Mucosa of stomach (tissue), 1 donor: Measurements from ENCODE around the gene FAM8A1.
"Not testable (repeated sequence)": the region's sequence is repeated elsewhere in the genome, so short reads cannot be mapped to it uniquely, and the experiment has no call there.

Experiments used
- H3K27me3 ChIP-seq: one replicate; pipeline ENCODE4 v1.7.0; 2013; ENCODE audit warnings: mild to moderate bottlenecking, low read length; ENCODE audit not compliant: control insufficient read depth, insufficient read depth
- H3K36me3 ChIP-seq: one replicate; pipeline ENCODE4 v1.7.0; 2013; ENCODE audit warnings: low read length; ENCODE audit not compliant: control insufficient read depth, insufficient read depth
- H3K4me1 ChIP-seq: one replicate; pipeline ENCODE4 v1.7.0; 2013; ENCODE audit warnings: mild to moderate bottlenecking, low read length; ENCODE audit not compliant: control insufficient read depth, insufficient read depth
- H3K4me3 ChIP-seq: one replicate; pipeline ENCODE4 v1.7.0; 2013; ENCODE audit warnings: low read length
- H3K9ac ChIP-seq: one replicate; pipeline ENCODE4 v1.7.0; 2013; ENCODE audit warnings: mild to moderate bottlenecking, low read length, moderate library complexity
- H3K9me3 ChIP-seq: one replicate; pipeline ENCODE4 v1.7.0; 2013; ENCODE audit warnings: mild to moderate bottlenecking, low read length, moderate library complexity; ENCODE audit not compliant: control insufficient read depth
- donor health status: Pancreatic carcinoma.

Gene FAM8A1

GRCh38 chr6:17584241-17584803, 15.8 kb upstream of the FAM8A1 start:
- Histone ChIP-seq H3K4me1 (peaks cover 9% of the 10 kb centered on the region), H3K36me3 (no peaks in the 10 kb centered on the region), H3K4me3 (no peak overlapping the region), H3K9ac (peak overlapping the region; percentile 26), H3K27me3 (no peaks in the 10 kb centered on the region), H3K9me3 (no peaks in the 10 kb centered on the region)

- H3K4me1 ChIP-seq = peaks cover 9% of the 10 kb centered on the region
- no peaks in the 10 kb centered on the region for H3K36me3 ChIP-seq
- no peak overlapping the region for H3K4me3 ChIP-seq
- no peak overlapping the region for H3K9ac ChIP-seq
- no peaks in the 10 kb centered on the region for H3K9me3 ChIP-seq
- H3K27me3 ChIP-seq = no peaks in the 10 kb centered on the region
Observed at GRCh38 chr6:17585766-17586490, 14.2 kb upstream of the FAM8A1 start.

- H3K4me3 ChIP-seq, H3K36me3 ChIP-seq, H3K9me3 ChIP-seq, H3K4me1 ChIP-seq, H3K9ac ChIP-seq, H3K27me3 ChIP-seq: not testable (repeated sequence)
Observed at GRCh38 chr6:17586623-17587022, 13.5 kb upstream of the FAM8A1 start.

- H3K27me3 ChIP-seq = no peaks in the 10 kb centered on the region
- no peak overlapping the region for H3K9ac ChIP-seq
- no peaks in the 10 kb centered on the region for H3K9me3 ChIP-seq
- peaks cover 9% of the 10 kb centered on the region for H3K4me1 ChIP-seq
- H3K36me3 ChIP-seq = no peaks in the 10 kb centered on the region
- no peak overlapping the region for H3K4me3 ChIP-seq
Observed at GRCh38 chr6:17588011-17588410, 12.1 kb upstream of the FAM8A1 start.

DNA sequence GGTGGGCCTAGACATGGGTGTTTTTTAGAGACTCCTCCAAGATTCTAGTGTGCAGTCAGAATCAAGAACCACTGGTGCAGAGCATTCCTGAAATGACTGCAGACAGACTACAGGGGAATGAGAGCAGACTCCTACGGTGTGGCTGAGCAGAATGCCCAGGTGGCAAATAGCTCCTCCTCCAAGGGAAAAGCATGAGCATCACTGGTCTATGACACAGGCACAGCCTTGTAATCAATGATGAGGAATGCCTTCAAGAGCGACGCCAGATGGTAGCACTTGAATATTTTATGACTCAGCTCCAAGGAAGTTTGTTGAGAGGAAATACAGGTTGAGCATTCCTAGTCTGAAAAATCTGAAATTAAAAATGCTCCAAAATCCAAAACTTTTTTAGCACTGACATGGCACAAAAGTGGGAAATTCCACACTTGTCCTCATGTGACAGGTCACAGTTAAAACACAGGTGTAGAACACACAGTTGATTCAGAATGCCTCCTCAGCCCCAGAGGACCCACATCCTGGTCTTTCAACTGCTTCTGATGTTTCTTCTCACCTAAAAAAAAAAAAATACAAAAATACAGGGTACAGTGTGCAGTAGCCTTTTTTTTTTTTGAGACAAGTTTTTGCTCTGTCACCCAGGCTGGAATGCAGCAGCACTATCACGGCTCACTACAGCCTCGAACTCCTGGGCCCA, 10.6 kb upstream of the FAM8A1 start:
- H3K4me1 ChIP-seq = peaks cover 4% of the 10 kb centered on the region
- no peaks in the 10 kb centered on the region for H3K36me3 ChIP-seq
- H3K27me3 ChIP-seq = no peaks in the 10 kb centered on the region
- no peak overlapping the region for H3K9ac ChIP-seq
- no peak overlapping the region for H3K4me3 ChIP-seq
- no peaks in the 10 kb centered on the region for H3K9me3 ChIP-seq

- Histone ChIP-seq H3K4me1 (no peaks in the 10 kb centered on the region), H3K4me3 (no peak overlapping the region), H3K9ac (no peak overlapping the region), H3K36me3 (no peaks in the 10 kb centered on the region), H3K9me3 (no peaks in the 10 kb centered on the region), H3K27me3 (no peaks in the 10 kb centered on the region)
Observed at GRCh38 chr6:17591287-17591686, 8.8 kb upstream of the FAM8A1 start.

DNA sequence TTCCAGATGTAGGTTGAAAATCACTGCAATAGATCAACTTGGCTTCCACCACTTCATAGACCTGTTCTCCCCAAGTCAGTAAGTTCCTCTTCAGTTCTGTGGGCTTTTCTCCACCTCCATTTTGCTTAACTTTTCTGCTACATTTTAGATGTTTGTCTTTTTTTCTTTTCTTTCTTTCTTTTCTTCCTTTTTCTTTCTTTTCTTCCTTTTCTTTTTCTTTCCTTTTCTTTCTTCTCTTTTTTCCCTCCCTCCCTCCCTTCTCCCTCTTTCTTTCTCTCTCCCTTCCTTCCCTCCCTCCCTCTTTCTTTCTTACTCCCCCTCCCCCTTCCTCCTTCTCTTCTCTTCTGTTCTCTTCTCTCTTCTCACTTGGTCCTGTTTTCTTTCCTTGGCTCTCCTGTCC, 6.9 kb upstream of the FAM8A1 start:
- Histone ChIP-seq H3K9me3 (no peaks in the 10 kb centered on the region), H3K36me3 (no peaks in the 10 kb centered on the region), H3K4me3 (no peak overlapping the region), H3K27me3 (no peaks in the 10 kb centered on the region), H3K9ac (no peak overlapping the region), H3K4me1 (no peaks in the 10 kb centered on the region)

DNA sequence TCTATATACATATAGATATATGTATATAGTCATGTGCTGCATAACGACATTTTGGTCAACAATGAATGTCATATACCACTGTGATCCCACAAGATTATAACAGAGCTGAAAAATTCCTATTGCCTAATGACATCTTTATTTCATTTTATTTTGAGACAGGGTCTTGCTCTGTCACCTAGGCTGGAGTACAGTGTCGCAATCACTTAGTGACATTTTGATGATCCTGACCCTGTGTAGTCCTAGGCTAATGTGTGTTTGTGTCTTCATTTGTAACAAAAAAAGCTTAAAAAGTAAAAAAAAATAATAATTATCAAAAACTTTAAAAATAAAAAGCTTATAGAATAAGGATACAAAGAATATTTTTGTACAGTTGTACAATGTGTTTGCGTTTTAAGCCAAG, 4.0 kb upstream of the FAM8A1 start:
- Histone ChIP-seq H3K9ac (no peak overlapping the region), H3K27me3 (no peaks in the 10 kb centered on the region), H3K4me3 (no peak overlapping the region), H3K4me1 (no peaks in the 10 kb centered on the region), H3K9me3 (no peaks in the 10 kb centered on the region), H3K36me3 (no peaks in the 10 kb centered on the region)

DNA sequence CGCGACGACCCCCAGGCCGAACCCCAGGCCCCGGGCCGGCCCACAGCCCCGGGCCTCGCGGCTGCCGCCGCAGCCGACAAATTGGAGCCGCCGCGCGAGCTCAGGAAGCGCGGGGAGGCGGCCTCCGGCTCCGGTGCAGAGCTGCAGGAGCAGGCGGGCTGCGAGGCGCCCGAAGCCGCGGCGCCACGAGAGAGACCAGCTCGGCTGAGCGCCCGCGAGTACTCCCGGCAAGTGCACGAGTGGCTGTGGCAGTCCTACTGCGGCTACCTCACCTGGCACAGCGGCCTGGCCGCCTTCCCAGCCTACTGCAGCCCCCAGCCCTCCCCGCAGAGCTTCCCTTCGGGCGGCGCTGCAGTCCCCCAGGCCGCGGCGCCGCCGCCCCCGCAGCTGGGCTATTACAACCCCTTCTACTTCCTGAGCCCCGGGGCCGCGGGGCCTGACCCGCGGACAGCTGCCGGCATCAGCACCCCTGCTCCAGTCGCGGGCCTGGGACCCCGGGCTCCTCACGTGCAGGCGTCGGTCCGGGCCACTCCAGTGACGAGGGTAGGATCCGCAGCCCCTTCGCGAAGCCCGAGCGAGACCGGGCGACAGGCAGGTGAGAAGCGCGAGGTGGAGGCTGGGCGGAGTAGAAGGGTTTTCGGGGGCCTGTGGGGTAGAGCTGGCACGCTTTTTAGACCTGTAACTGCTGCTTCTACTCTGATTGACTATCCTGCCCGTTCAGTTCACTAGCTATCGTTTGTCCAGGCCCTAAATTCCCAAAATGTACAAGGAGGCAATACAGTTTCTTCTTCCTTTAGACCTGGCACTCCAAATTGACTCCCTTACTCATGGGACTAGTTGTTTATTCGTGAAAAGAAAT, 654 bp downstream of the FAM8A1 start:
- peak overlapping the region; percentile 94 for H3K9ac ChIP-seq
- H3K9me3 ChIP-seq = no peaks in the 10 kb centered on the region
- H3K36me3 ChIP-seq = no peaks in the 10 kb centered on the region
- H3K27me3 ChIP-seq = no peaks in the 10 kb centered on the region
- H3K4me3 ChIP-seq = peak overlapping the region; percentile 87
- H3K4me1 ChIP-seq = peaks cover 3% of the 10 kb centered on the region

DNA sequence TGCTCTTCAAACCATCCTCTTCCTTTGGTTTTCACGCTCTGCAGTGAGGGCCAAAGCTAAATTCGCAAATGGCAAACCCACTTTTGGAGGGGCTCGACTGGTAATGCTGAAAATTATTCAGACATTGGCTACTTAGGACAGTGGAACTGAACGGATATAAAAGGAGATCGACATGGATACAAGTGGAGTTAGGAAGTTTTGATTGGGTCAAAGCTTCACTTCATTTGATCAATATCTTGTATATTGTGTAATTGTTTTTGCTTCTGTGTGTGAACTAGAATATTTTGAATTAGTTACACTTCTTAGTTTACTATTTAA, 1.2 kb downstream of the FAM8A1 start:
- Histone ChIP-seq H3K9ac (peak overlapping the region; percentile 94), H3K4me1 (peaks cover 3% of the 10 kb centered on the region), H3K4me3 (peak overlapping the region; percentile 87), H3K9me3 (no peaks in the 10 kb centered on the region), H3K27me3 (no peaks in the 10 kb centered on the region), H3K36me3 (no peaks in the 10 kb centered on the region)

DNA sequence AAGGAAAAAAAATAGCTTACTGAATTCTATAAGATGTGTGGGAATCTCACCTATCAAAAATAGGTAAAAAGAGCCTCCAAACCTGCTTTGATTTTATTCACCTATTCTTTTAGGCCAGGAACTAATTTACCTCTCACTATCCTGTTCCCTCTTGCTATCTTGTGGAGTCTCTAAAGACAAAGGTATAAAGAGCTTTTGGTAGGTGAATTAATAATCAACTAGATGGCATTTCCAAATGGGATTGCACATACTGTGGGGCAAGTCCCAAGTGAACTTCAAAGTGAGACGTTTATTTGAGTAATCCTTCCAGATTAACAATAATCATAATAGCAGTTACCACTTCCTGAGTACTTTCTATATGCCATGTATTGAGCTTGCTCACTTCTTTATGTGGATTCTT, 2.8 kb downstream of the FAM8A1 start:
- Histone ChIP-seq H3K4me1 (peaks cover 3% of the 10 kb centered on the region), H3K36me3 (no peaks in the 10 kb centered on the region), H3K27me3 (no peaks in the 10 kb centered on the region), H3K9me3 (no peaks in the 10 kb centered on the region), H3K9ac (no peak overlapping the region), H3K4me3 (no peak overlapping the region)

- no peak overlapping the region for H3K4me3 ChIP-seq
- H3K36me3 ChIP-seq = no peaks in the 10 kb centered on the region
- H3K27me3 ChIP-seq = no peaks in the 10 kb centered on the region
- H3K4me1 ChIP-seq = peaks cover 3% of the 10 kb centered on the region
- H3K9ac ChIP-seq = no peak overlapping the region
- no peaks in the 10 kb centered on the region for H3K9me3 ChIP-seq
Observed at GRCh38 chr6:17606606-17607005, 6.5 kb downstream of the FAM8A1 start.
